Measurements from ENCODE around the gene TTF2. TPM values are rescaled to one million over a fixed set of nuclear protein-coding genes. Genes with fewer than 3 reads are reported as not detected.

TTF2 gene
- total and polyA plus RNA-seq, 2 of the 8 experiments (the other 6 are each of a cell fraction or from before 2014, with no cell fraction given) = 16.9 to 89.6 TPM

GRCh38 chr1:117094841-117095604, 34.9 kb downstream of the TTF2 start:
- WGBS, 2 experiments (ENCODE audit: extremely low coverage in 1 of 2, insufficient coverage in 1 of 2, insufficient read length in 1 of 2, insufficient replicate concordance in 2 of 2, low coverage in 1 of 2, low lambda C conversion rate in 2 of 2, missing lambda C conversion rate in 1 of 2) = 88% methylated on average over 7 of the region's 7 CpGs; no CpG with 5 or more reads in 1 of the 2 experiments
- no peaks in the 10 kb centered on the region for H3K23me2 ChIP-seq (ENCODE audit: low read depth, low read length)
- no peak overlapping the region for H2BK20ac ChIP-seq (ENCODE audit: low read length)
- no peak overlapping the region for H2BK12ac ChIP-seq (ENCODE audit: low read depth, low read length)
- no peak overlapping the region for H2AK5ac ChIP-seq (ENCODE audit: low read depth, low read length)
- H3K9me3 ChIP-seq (ENCODE audit: insufficient read depth in 2 of 2, low read depth in 1 of 2, low read length in 1 of 2) = no peaks in the 10 kb centered on the region
- no peak overlapping the region for H3K4me3 ChIP-seq (ENCODE audit: extremely low read depth in 1 of 4, insufficient read depth in 2 of 4, low read depth in 3 of 4, low read length in 4 of 4)
- TF ChIP-seq TEAD4 (IDR thresholded peaks at IDR 0.05; ENCODE audit: low read depth, low read length) (no peak), EP300 (IDR thresholded peaks at IDR 0.05; ENCODE audit: borderline replicate concordance in 1 of 2, low read depth in 2 of 2, low read length in 2 of 2) (no peak), KDM1A (IDR thresholded peaks at IDR 0.05; ENCODE audit: borderline replicate concordance, low read length) (no peak), CREB1 (IDR thresholded peaks at IDR 0.05) (no peak), SRF (IDR thresholded peaks at IDR 0.05; ENCODE audit: low read depth, low read length) (no peak), NRF1 (IDR thresholded peaks at IDR 0.05; ENCODE audit: low read depth, low read length) (no peak), SUZ12 (IDR thresholded peaks at IDR 0.05; ENCODE audit: low read length) (no peak), SIRT6 (IDR thresholded peaks at IDR 0.05; ENCODE audit: low read length) (no peak)
- no peak overlapping the region for H3K4ac ChIP-seq (replicated peaks; ENCODE audit: insufficient read length, low read depth, low read length)
- no peak for FAIRE-seq
- H3K27ac ChIP-seq (ENCODE audit: low read depth, low read length) = no peak overlapping the region
- peaks cover 45 to 88% (median 77%) of the 10 kb centered on the region in 4 experiments for H3K36me3 ChIP-seq (ENCODE audit: control insufficient read depth in 2 of 4, insufficient read depth in 4 of 4, low read length in 3 of 4)
- H2BK15ac ChIP-seq (ENCODE audit: low read length) = no peak overlapping the region
- H3K4me2 ChIP-seq (ENCODE audit: insufficient read depth in 1 of 2, low read depth in 2 of 2, low read length in 2 of 2) = no peak overlapping the region
- H3K23ac ChIP-seq (ENCODE audit: insufficient read length) = no peak overlapping the region
- no peak overlapping the region for H4K8ac ChIP-seq (ENCODE audit: extremely low read depth, insufficient read depth, low read length)
- no peak overlapping the region for H3K56ac ChIP-seq (replicated peaks; ENCODE audit: insufficient read length, low read depth, low read length)
- no peak overlapping the region for H2BK5ac ChIP-seq (ENCODE audit: low read depth, low read length)
- no peak overlapping the region for H3K9ac ChIP-seq (replicated peaks in 1 of 4; ENCODE audit: extremely low read depth in 1 of 4, low read depth in 3 of 4, low read length in 3 of 4)
- no peak overlapping the region for H2BK120ac ChIP-seq (replicated peaks; ENCODE audit: low read depth, low read length)
- H3K79me2 ChIP-seq (ENCODE audit: control insufficient read depth in 1 of 2, insufficient read depth in 2 of 2, low read length in 2 of 2) = no peaks in the 10 kb centered on the region
- H3K79me1 ChIP-seq (ENCODE audit: low read depth, low read length) = no peaks in the 10 kb centered on the region
- H4K5ac ChIP-seq (ENCODE audit: insufficient read length, low read depth, low read length) = no peak overlapping the region
- no peak overlapping the region for H3K14ac ChIP-seq (ENCODE audit: insufficient read length)
- POLR2A ChIA-PET (ENCODE audit: partially characterized antibody) = interaction anchor here (1.0 to 1.3 kb wide), 3 partner anchors 9 to 18 kb away, joined by 3 to 5 read pairs (median 4); no protein-coding TSS in a partner anchor
- CTCF ChIA-PET (ENCODE audit: partially characterized antibody) = interaction anchor here (0.6 to 7.5 kb wide), 13 partner anchors 7 to 729 kb away, joined by 3 to 52 read pairs (median 8); partner anchors contain the start of gene TRIM45
- H4K20me1 ChIP-seq (replicated peaks in 1 of 2; ENCODE audit: control insufficient read depth in 1 of 2, insufficient read depth in 2 of 2, low read length in 2 of 2) = no peaks in the 10 kb centered on the region
- no peak for DNase-seq (ENCODE audit: low read depth in 1 of 2, low spot score in 2 of 2)
- H3K18ac ChIP-seq (ENCODE audit: extremely low read depth, low read length) = no peak overlapping the region
- no peak overlapping the region for H2AFZ ChIP-seq (ENCODE audit: low read length)
- no peak overlapping the region for H4K91ac ChIP-seq (replicated peaks; ENCODE audit: insufficient read length, low read length)
- H3K27me3 ChIP-seq (replicated peaks in 1 of 4; ENCODE audit: control insufficient read depth in 3 of 4, extremely low read depth in 1 of 4, insufficient read depth in 3 of 4, low read length in 3 of 4) = no peaks in the 10 kb centered on the region
- peaks cover 0 to 9% (median 2%) of the 10 kb centered on the region in 4 experiments; a peak in 2 of 7 replicates for H3K4me1 ChIP-seq (replicated peaks in 1 of 4; ENCODE audit: control insufficient read depth in 3 of 4, insufficient read depth in 4 of 4, low read length in 3 of 4)
